H1 (cell line): ENCODE data around the gene HNF4A. TPM values are rescaled to one million over a fixed set of nuclear protein-coding genes. Genes with fewer than 3 reads are reported as not detected.

Source experiments
- CHD1 ChIP-seq: IDR thresholded peaks from 2 replicates; pipeline ENCODE4 v1.6.1; 2012; ENCODE audit warnings: low read depth, low read length, improper control_type of control experiment
- RNF2 ChIP-seq: fragments of 200-900, 300-1000 bp; sonication (generic); IDR thresholded peaks from 2 replicates; pipeline ENCODE4 v1.7.1; 2016; ENCODE audit warnings: borderline replicate concordance, low read depth, mild to moderate bottlenecking, antibody characterized with exemption, low read length; ENCODE audit not compliant: poor library complexity, severe bottlenecking; ENCODE audit errors: missing control alignments
- polyA plus RNA-seq, 7 experiments: library from polyadenylated mRNA; depleted of rRNA in 3 of 7; stranded (reverse) in 5 of 7; unstranded in 2 of 7; fragments of >200 nt in 5 of 7; fragments of 200-250 nt in 2 of 7; gene quantifications; 1 replicate in 5 of 7; 2 replicates in 1 of 7; 4 replicates in 1 of 7; pipeline versions ENCODE4 v1.2.1 to v1.2.3, GENCODE V29; 2011 to 2013; ENCODE audit warnings: missing spikeins in 2 of 7, mixed read lengths in 2 of 7
- total RNA-seq: library from RNA; stranded (reverse); fragmentation: NEBNext Ultra II Directional; extraction: Animal tissue kit (Norgen Biotek cat#: 25700); gene quantifications from 2 replicates; pipeline ENCODE4 v1.2.1, GENCODE V29; 2021

The HNF4A gene
- total and polyA plus RNA-seq, 2 of the 8 experiments (the other 6 are each of a cell fraction or from before 2014, with no cell fraction given): 0.03 TPM; not detected in 1

- TF ChIP-seq CHD1 (no peak), RNF2 (no peak)
Measured at GRCh38 chr20:44390280-44390679, 34.8 kb downstream of the HNF4A start (continued).
